GM12892 (cell line): ENCODE measurements around the gene PREX1.

ENCODE experiments used
- POLR2A ChIP-seq: IDR thresholded peaks from 2 replicates; pipeline ENCODE4 v1.6.1; 2011; ENCODE audit warnings: low read depth, low read length, control low read depth
- POLR2AphosphoS5 ChIP-seq: IDR thresholded peaks from 2 replicates; pipeline ENCODE4 v1.6.1; 2011; ENCODE audit warnings: low read depth, low read length, control low read depth
- TAF1 ChIP-seq: IDR thresholded peaks from 2 replicates; pipeline ENCODE4 v1.6.1; 2011; ENCODE audit warnings: low read depth, mild to moderate bottlenecking, control low read depth, low read length, borderline replicate concordance

DNA sequence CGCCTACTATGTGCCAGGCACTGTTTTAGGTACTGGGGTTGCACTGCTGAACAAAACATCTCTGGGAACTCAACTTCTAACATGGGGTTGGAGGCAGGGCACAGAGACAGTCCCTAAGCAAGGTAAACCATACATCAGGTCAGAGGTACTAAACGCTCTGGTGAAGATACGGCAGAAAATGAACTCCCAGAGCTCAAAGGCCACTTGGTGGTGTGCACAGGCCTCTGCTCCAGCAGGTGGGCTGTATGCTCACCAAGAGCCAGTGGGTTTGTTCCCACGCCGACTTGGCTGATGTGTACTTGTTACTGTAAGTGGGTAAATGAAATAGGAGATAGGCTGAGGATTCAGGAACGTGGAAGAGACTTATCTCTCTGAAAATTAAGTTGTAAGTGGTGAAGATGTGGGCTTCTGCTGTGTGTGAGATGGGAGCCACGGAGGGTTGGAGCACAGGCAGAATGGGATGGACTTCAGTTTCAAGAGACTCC lies 133.4 kb downstream of the PREX1 start:
- TF ChIP-seq POLR2A (no peak), TAF1 (no peak), POLR2AphosphoS5 (no peak)
